Astrocyte of the cerebellum (primary cell): Measurements from ENCODE around the gene SIMC1.
A peak's percentile ranks its signal among the peaks of the same experiment; 100 is the strongest.

Experiments
- DNase-seq: peaks from one replicate; pipeline ENCODE4 v3.0.0-alpha.2; 2011; ENCODE audit warnings: low read depth
- H3K4me3 ChIP-seq: 2 replicates; pipeline ENCODE4 v1.5.1; 2011; ENCODE audit warnings: mild to moderate bottlenecking, low read depth, low read length, moderate library complexity
- CTCF ChIP-seq: IDR thresholded peaks from 2 replicates; pipeline ENCODE4 v1.5.1; 2012; ENCODE audit warnings: low read length, low read depth, moderate library complexity, mild to moderate bottlenecking; ENCODE audit errors: missing control alignments
- in situ Hi-C: cut with HindIII; loops from 2 replicates; pipeline ENCODE4 v1.10.0; 2017; ENCODE audit warnings: low sequenced_read_pairs

SIMC1 gene

GRCh38 chr5:176317534-176318374 lies 79.5 kb downstream of the SIMC1 start:
- in situ Hi-C loops, result no loop called here
- H3K4me3 ChIP-seq, result no peak overlapping the region
- no peak for TF ChIP-seq CTCF
- no peak for DNase-seq

- in situ Hi-C loops, result no loop called here
- TF ChIP-seq CTCF, result peak; percentile 13
- no peak for DNase-seq
- H3K4me3 ChIP-seq, result no peak overlapping the region
Measured at GRCh38 chr5:176319827-176320554, 81.8 kb downstream of the SIMC1 start.

- DNase-seq, result no peak
- H3K4me3 ChIP-seq, result no peak overlapping the region
- TF ChIP-seq CTCF, result no peak
- in situ Hi-C loops, result no loop called here
Measured at GRCh38 chr5:176320577-176320976, 82.4 kb downstream of the SIMC1 start.

- no peak for DNase-seq
- no peak for TF ChIP-seq CTCF
- H3K4me3 ChIP-seq, result no peak overlapping the region
- in situ Hi-C loops, result no loop called here
Measured at GRCh38 chr5:176334031-176334770, 96.0 kb downstream of the SIMC1 start.

GRCh38 chr5:176337913-176338312 lies 99.7 kb downstream of the SIMC1 start:
- no peak for TF ChIP-seq CTCF
- H3K4me3 ChIP-seq, result no peak overlapping the region
- DNase-seq, result no peak
- in situ Hi-C loops, result no loop called here

- no peak for DNase-seq
- in situ Hi-C loops, result no loop called here
Measured at GRCh38 chr5:176339304-176339703, 101.1 kb downstream of the SIMC1 start.

More at GRCh38 chr5:176339304-176339703, 101.1 kb downstream of the SIMC1 start:
- H3K4me3 ChIP-seq, result no peak overlapping the region
- no peak for TF ChIP-seq CTCF
